Naive thymus-derived CD4-positive, alpha-beta T cell (primary cell): Measurements from ENCODE around the gene PIM1. TPM values are rescaled to one million over a fixed set of nuclear protein-coding genes. Genes with fewer than 3 reads are reported as not detected.

Source experiments
- ATAC-seq: fragments of 150-1000 bp; cut with Tn5 transposase; 2 replicates; pipeline ENCODE4 v1.10.0; 2021; ENCODE audit warnings: mild to moderate bottlenecking, moderate library complexity
- CTCF ChIA-PET: fragments of 350-600 bp; sonication (Branson Sonifier 250); formaldehyde crosslinking; loops from one replicate; lab custom pipeline; 2021; ENCODE audit warnings: antibody characterized with exemption; lab: Charles Lee
- POLR2A ChIA-PET: fragments of 350-600 bp; sonication (Branson Sonifier 250); formaldehyde crosslinking; loops from one replicate; lab custom pipeline; 2021; ENCODE audit warnings: antibody characterized with exemption, inconsistent platforms; lab: Charles Lee
- DNase-seq, 9 donors: peaks; one replicate each; pipeline versions ENCODE4 v3.0.0 to v3.0.0-alpha.2; 2020 to 2022; ENCODE audit warnings: mixed read lengths in 1 of 9
- H3K27ac ChIP-seq: one replicate; pipeline ENCODE4 v1.7.0; 2013; ENCODE audit warnings: mild to moderate bottlenecking, low read depth, low read length, moderate library complexity
- H3K27me3 ChIP-seq, 2 donors: one replicate each; pipeline ENCODE4 v1.7.0; 2013; ENCODE audit warnings: low read length in 2 of 2, mild to moderate bottlenecking in 2 of 2, moderate library complexity in 2 of 2; ENCODE audit not compliant: control insufficient read depth in 2 of 2, insufficient read depth in 2 of 2
- H3K36me3 ChIP-seq, 3 experiments: 1 replicate in 2 of 3; 2 replicates in 1 of 3; pipeline ENCODE4 v1.7.0; 2013; ENCODE audit warnings: low read length in 3 of 3, mild to moderate bottlenecking in 3 of 3, moderate library complexity in 1 of 3; ENCODE audit not compliant: insufficient read depth in 3 of 3, control insufficient read depth in 2 of 3
- H3K4me1 ChIP-seq, 2 donors: one replicate each; pipeline ENCODE4 v1.7.0; 2013; ENCODE audit warnings: low read length in 2 of 2, mild to moderate bottlenecking in 2 of 2, moderate library complexity in 1 of 2; ENCODE audit not compliant: control insufficient read depth in 2 of 2, insufficient read depth in 2 of 2
- H3K4me3 ChIP-seq: 2 replicates; pipeline ENCODE4 v1.7.0; 2013; ENCODE audit warnings: mild to moderate bottlenecking, low read length
- H3K9me3 ChIP-seq, 3 experiments: 1 replicate in 2 of 3; 2 replicates in 1 of 3; pipeline ENCODE4 v1.7.0; 2013; ENCODE audit warnings: low read length in 3 of 3; ENCODE audit not compliant: control insufficient read depth in 2 of 3
- H3K27ac Mint-ChIP-seq, 9 donors: one replicate each; pipeline ENCODE4 v1.8.0; 2020 to 2022; ENCODE audit warnings: mixed read lengths in 9 of 9, mild to moderate bottlenecking in 8 of 9, moderate library complexity in 5 of 9, inconsistent platforms in 2 of 9
- H3K27me3 Mint-ChIP-seq, 5 donors: one replicate each; pipeline ENCODE4 v1.8.0; 2021 to 2022; ENCODE audit warnings: mixed read lengths in 5 of 5, mild to moderate bottlenecking in 1 of 5
- H3K36me3 Mint-ChIP-seq, 5 donors: one replicate each; pipeline ENCODE4 v1.8.0; 2020 to 2022; ENCODE audit warnings: mixed read lengths in 5 of 5, mild to moderate bottlenecking in 3 of 5, inconsistent platforms in 1 of 5
- H3K4me1 Mint-ChIP-seq, 7 donors: one replicate each; pipeline ENCODE4 v1.8.0; 2020 to 2022; ENCODE audit warnings: mixed read lengths in 7 of 7, mild to moderate bottlenecking in 3 of 7, inconsistent platforms in 1 of 7
- H3K4me3 Mint-ChIP-seq, 10 donors: one replicate each; pipeline ENCODE4 v1.8.0; 2020 to 2022; ENCODE audit warnings: mild to moderate bottlenecking in 10 of 10, mixed read lengths in 10 of 10, moderate library complexity in 6 of 10, inconsistent platforms in 2 of 10
- H3K9me3 Mint-ChIP-seq, 11 donors: one replicate each; pipeline ENCODE4 v1.8.0; 2020 to 2022; ENCODE audit warnings: mixed read lengths in 11 of 11, mild to moderate bottlenecking in 4 of 11, inconsistent platforms in 1 of 11, moderate library complexity in 1 of 11
- intact Hi-C, 2 donors: fragments of 100-400 bp; cut with micrococcal nuclease; formaldehyde crosslinking; loops; one replicate each; pipeline ENCODE4 v1.15.1; 2023
- polyA plus RNA-seq, 2 donors: library from polyadenylated mRNA; unstranded; fragments of 300-500 nt; fragmentation: Illumina TruSeq; gene quantifications; one replicate each; pipeline ENCODE4 v1.2.3, GENCODE V29; 2021
- total RNA-seq, 6 experiments: library from RNA in 5 of 6; stranded (reverse) in 5 of 6; gene quantifications; 1 replicate in 5 of 6; 2 replicates in 1 of 6; pipeline ENCODE4 v1.2.3 and lab custom pipeline; 2021 to 2026

The PIM1 gene
- total and polyA plus RNA-seq, 7 experiments from 2014 or later = 100 to 550 (median 244) TPM

DNA sequence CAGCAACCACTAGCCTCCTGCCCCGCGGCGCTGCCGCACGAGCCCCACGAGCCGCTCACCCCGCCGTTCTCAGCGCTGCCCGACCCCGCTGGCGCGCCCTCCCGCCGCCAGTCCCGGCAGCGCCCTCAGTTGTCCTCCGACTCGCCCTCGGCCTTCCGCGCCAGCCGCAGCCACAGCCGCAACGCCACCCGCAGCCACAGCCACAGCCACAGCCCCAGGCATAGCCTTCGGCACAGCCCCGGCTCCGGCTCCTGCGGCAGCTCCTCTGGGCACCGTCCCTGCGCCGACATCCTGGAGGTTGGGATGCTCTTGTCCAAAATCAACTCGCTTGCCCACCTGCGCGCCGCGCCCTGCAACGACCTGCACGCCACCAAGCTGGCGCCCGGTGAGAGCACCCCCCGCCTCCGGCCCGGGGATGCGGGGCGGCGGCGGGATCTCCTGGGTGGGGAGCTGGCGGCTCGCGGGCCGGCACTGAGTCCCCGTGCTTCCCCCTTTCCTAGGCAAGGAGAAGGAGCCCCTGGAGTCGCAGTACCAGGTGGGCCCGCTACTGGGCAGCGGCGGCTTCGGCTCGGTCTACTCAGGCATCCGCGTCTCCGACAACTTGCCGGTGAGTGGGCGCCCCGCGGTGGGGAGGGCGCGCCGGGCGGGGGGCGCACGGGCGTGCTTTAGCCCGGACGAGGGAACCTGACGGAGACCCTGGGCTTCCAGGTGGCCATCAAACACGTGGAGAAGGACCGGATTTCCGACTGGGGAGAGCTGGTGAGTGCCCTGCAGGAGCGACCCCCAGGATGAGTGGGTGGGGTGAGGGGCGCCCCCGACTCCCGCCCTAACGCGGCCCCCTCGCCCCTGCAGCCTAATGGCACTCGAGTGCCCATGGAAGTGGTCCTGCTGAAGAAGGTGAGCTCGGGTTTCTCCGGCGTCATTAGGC, 585 bp downstream of the PIM1 start:
- H3K36me3 ChIP-seq = peaks cover 29 to 46% (median 35%) of the 10 kb centered on the region in 3 experiments
- Mint-ChIP-seq H3K36me3 (peaks cover 24 to 47% (median 45%) of the 10 kb centered on the region in 5 donors), H3K27ac (peak overlapping the region; percentile 93 to 98 (median 94)), H3K9me3 (peaks cover 0 to 3% (median 0%) of the 10 kb centered on the region in 11 donors), H3K4me1 (peaks cover 28 to 49% (median 43%) of the 10 kb centered on the region in 7 donors), H3K27me3 (no peaks in the 10 kb centered on the region), H3K4me3 (peak overlapping the region; percentile 92 to 100 (median 94))
- ChIA-PET CTCF (interaction anchor here (0.6 to 15.1 kb wide), 17 partner anchors 10 to 285 kb away, joined by 3 to 443 read pairs (median 5); partner anchors contain the start of gene C6orf89), POLR2A (interaction anchor here (0.9 to 10.5 kb wide), 19 partner anchors 9 to 624 kb away, joined by 3 to 276 read pairs (median 15); partner anchors contain the start of genes MTCH1 and PPIL1)
- no peaks in the 10 kb centered on the region for H3K27me3 ChIP-seq
- intact Hi-C loops = loop anchor here (5.0 kb wide), 5 partner anchors 122 to 573 kb away; partner anchors contain the start of gene CDKN1A (in 1 of the 2)
- peak overlapping the region; percentile 77 for H3K27ac ChIP-seq
- peaks cover 28 to 29% of the 10 kb centered on the region in 2 donors for H3K4me1 ChIP-seq
- DNase-seq = peak; percentile 29 to 60 (median 43)
- peak overlapping the region; percentile 71 for H3K4me3 ChIP-seq
- H3K9me3 ChIP-seq = no peaks in the 10 kb centered on the region
- ATAC-seq = no peak

GRCh38 chr6:37171201-37171969, 1.4 kb downstream of the PIM1 start:
- H3K4me3 Mint-ChIP-seq = peak overlapping the region; percentile 92 to 100 (median 94)
- H3K4me1 Mint-ChIP-seq = peaks cover 36 to 57% (median 51%) of the 10 kb centered on the region in 7 donors
- ChIA-PET POLR2A (interaction anchor here (0.9 to 10.5 kb wide), 16 partner anchors 10 to 402 kb away, joined by 3 to 276 read pairs (median 18); partner anchors contain the start of genes MTCH1 and PPIL1), CTCF (interaction anchor here (0.6 to 15.1 kb wide), 25 partner anchors 10 to 403 kb away, joined by 3 to 443 read pairs (median 3); partner anchors contain the start of gene C6orf89)
- H3K9me3 Mint-ChIP-seq = peaks cover 0 to 3% (median 0%) of the 10 kb centered on the region in 11 donors
- Histone ChIP-seq H3K27ac (peak overlapping the region; percentile 77), H3K4me1 (peaks cover 32 to 37% of the 10 kb centered on the region in 2 donors), H3K36me3 (peaks cover 32 to 48% (median 36%) of the 10 kb centered on the region in 3 experiments), H3K4me3 (peak overlapping the region; percentile 71), H3K9me3 (no peaks in the 10 kb centered on the region), H3K27me3 (no peaks in the 10 kb centered on the region)
- H3K27ac Mint-ChIP-seq = peak overlapping the region; percentile 93 to 98 (median 94)
- H3K36me3 Mint-ChIP-seq = peaks cover 24 to 53% (median 48%) of the 10 kb centered on the region in 5 donors
- ATAC-seq (no peak), DNase-seq (peak; percentile 21 to 50 (median 36))
- H3K27me3 Mint-ChIP-seq = no peaks in the 10 kb centered on the region
- intact Hi-C loops = loop anchor here (5.0 kb wide), 5 partner anchors 121 to 574 kb away; partner anchors contain the start of gene CDKN1A (in 1 of the 2)

GRCh38 chr6:37171970-37172812, 2.2 kb downstream of the PIM1 start:
- Mint-ChIP-seq H3K36me3 (peaks cover 24 to 60% (median 51%) of the 10 kb centered on the region in 5 donors), H3K27ac (peak overlapping the region; percentile 93 to 98 (median 94)), H3K27me3 (no peaks in the 10 kb centered on the region), H3K4me3 (peak overlapping the region; percentile 92 to 100 (median 94)), H3K9me3 (peaks cover 0 to 3% (median 0%) of the 10 kb centered on the region in 11 donors), H3K4me1 (peaks cover 40 to 65% (median 59%) of the 10 kb centered on the region in 7 donors)
- Histone ChIP-seq H3K4me1 (peaks cover 35 to 44% of the 10 kb centered on the region in 2 donors), H3K9me3 (no peaks in the 10 kb centered on the region), H3K4me3 (peak overlapping the region; percentile 71), H3K27me3 (no peaks in the 10 kb centered on the region), H3K36me3 (peaks cover 32 to 48% (median 36%) of the 10 kb centered on the region in 3 experiments), H3K27ac (peak overlapping the region; percentile 77)
- ATAC-seq (peak; percentile 47), DNase-seq (peak; percentile 77 to 96 (median 94))
- POLR2A ChIA-PET = interaction anchor here (0.6 to 10.5 kb wide), 17 partner anchors 10 to 403 kb away, joined by 3 to 276 read pairs (median 15); partner anchors contain the start of genes MTCH1 and PPIL1
- intact Hi-C loops = loop anchor here (1.0 to 5.0 kb wide), 15 partner anchors 11 to 575 kb away; partner anchors contain the start of genes C6orf89 (in 2 of the 2), CDKN1A (in 1 of the 2) and TMEM217 (in 1 of the 2)
- CTCF ChIA-PET = interaction anchor here (0.6 to 15.1 kb wide), 27 partner anchors 9 to 670 kb away, joined by 3 to 443 read pairs (median 4); partner anchors contain the start of gene C6orf89

- Mint-ChIP-seq H3K9me3 (peaks cover 0 to 3% (median 0%) of the 10 kb centered on the region in 11 donors), H3K36me3 (peaks cover 24 to 68% (median 52%) of the 10 kb centered on the region in 5 donors), H3K27me3 (no peaks in the 10 kb centered on the region), H3K4me3 (peak overlapping the region; percentile 92 to 100 (median 94)), H3K4me1 (peaks cover 48 to 69% (median 66%) of the 10 kb centered on the region in 7 donors), H3K27ac (peak overlapping the region; percentile 93 to 98 (median 94))
- CTCF ChIA-PET = interaction anchor here (0.6 to 15.1 kb wide), 26 partner anchors 8 to 671 kb away, joined by 3 to 443 read pairs (median 4); partner anchors contain the start of gene C6orf89
- intact Hi-C loops = loop anchor here (1.0 to 5.0 kb wide), 15 partner anchors 10 to 576 kb away; partner anchors contain the start of genes C6orf89 (in 2 of the 2), CDKN1A (in 1 of the 2) and TMEM217 (in 1 of the 2)
- ATAC-seq (no peak), DNase-seq (no peak)
- Histone ChIP-seq H3K27me3 (no peaks in the 10 kb centered on the region), H3K27ac (peak overlapping the region; percentile 77), H3K4me1 (peaks cover 41 to 51% of the 10 kb centered on the region in 2 donors), H3K9me3 (no peaks in the 10 kb centered on the region), H3K4me3 (peak overlapping the region; percentile 71), H3K36me3 (peaks cover 32 to 48% (median 36%) of the 10 kb centered on the region in 3 experiments)
- POLR2A ChIA-PET = interaction anchor here (0.6 to 10.5 kb wide), 13 partner anchors 9 to 1465 kb away, joined by 3 to 276 read pairs (median 29); partner anchors contain the start of gene MTCH1
Measured at GRCh38 chr6:37172912-37173492, 3.0 kb downstream of the PIM1 start.
